Right lobe of liver (tissue), 4 donors: Measurements from ENCODE around the gene TMEM190.
"Not testable (repeated sequence)": the region's sequence is repeated elsewhere in the genome, so short reads cannot be mapped to it uniquely, and the experiment has no call there.

Source experiments
- POLR2A ChIP-seq: fragments of 450-650 bp; IDR thresholded peaks from one replicate; pipeline ENCODE4 v1.6.1; 2017; ENCODE audit warnings: antibody characterized with exemption, mild to moderate bottlenecking
- TF ChIP-seq, protein P1 (sequence below), 4 donors: fragments of 200-600 bp in 3 of 4; fragments of 450-650 bp in 1 of 4; IDR thresholded peaks; one replicate each; pipeline versions ENCODE4 v1.5.1 to v1.8.0; 2016 to 2022; ENCODE audit warnings: antibody characterized with exemption in 4 of 4, mild to moderate bottlenecking in 2 of 4
- donor health status: DM: no; HTN: no; CAD: no.
- donor health status: DM: no; HTN: no; CAD: no.
- donor health status: DM: no; HTN: yes; CAD: no.

DNA sequence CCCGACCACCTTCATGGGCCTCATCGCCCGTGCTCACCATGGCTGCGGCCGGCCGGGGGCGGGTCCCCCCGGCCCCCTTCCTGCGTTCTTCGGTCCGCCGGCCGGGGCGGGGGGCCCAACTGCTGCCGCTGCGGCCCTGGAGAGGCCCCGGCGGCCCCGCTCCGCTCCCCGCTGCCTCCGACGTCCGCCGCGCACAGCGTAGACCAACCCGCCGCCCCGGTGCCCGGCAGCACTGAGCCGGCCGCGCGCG, 30.8 kb downstream of the TMEM190 start, which contains the start of gene UBE2S:
- peak; percentile 99 for TF ChIP-seq POLR2A
- TF ChIP-seq, protein P1, sequence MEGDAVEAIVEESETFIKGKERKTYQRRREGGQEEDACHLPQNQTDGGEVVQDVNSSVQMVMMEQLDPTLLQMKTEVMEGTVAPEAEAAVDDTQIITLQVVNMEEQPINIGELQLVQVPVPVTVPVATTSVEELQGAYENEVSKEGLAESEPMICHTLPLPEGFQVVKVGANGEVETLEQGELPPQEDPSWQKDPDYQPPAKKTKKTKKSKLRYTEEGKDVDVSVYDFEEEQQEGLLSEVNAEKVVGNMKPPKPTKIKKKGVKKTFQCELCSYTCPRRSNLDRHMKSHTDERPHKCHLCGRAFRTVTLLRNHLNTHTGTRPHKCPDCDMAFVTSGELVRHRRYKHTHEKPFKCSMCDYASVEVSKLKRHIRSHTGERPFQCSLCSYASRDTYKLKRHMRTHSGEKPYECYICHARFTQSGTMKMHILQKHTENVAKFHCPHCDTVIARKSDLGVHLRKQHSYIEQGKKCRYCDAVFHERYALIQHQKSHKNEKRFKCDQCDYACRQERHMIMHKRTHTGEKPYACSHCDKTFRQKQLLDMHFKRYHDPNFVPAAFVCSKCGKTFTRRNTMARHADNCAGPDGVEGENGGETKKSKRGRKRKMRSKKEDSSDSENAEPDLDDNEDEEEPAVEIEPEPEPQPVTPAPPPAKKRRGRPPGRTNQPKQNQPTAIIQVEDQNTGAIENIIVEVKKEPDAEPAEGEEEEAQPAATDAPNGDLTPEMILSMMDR (IDR thresholded peaks at IDR 0.05): not testable (repeated sequence)
